Measurements from ENCODE around the gene FCN2.

DNA sequence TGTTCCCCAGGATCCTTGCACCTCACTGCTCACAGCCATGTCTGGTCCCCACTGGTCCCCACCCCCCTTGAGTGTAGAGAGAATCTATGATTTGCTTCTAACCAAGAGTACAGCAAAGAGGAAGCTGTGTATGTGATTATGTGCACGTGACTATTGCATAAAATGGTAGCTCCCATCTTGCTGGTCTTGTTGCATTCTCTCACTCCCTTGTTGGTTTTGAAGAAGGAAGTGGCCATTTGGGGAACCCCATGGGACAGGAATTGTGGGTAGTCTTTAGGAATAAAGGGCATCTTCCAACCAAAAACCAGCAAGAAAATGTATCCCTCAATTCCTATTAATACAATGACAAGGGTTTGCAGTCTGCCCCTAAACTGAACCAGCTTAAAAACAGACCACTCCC lies 5.2 kb upstream of the FCN2 start:
- TF ChIP-seq ZNF239 (tag by site-specific recombination; IDR thresholded peaks at IDR 0.05) (no peak), ZFP37 (tag by site-specific recombination; IDR thresholded peaks at IDR 0.05) (no peak), GLIS2 (tag by site-specific recombination; IDR thresholded peaks at IDR 0.05) (no peak), ZNF658 (tag by site-specific recombination; IDR thresholded peaks at IDR 0.05) (no peak), ZNF223 (tag by site-specific recombination; IDR thresholded peaks at IDR 0.05) (no peak), ZNF660 (tag by site-specific recombination; IDR thresholded peaks at IDR 0.05) (no peak), ZNF707 (tag by site-specific recombination; IDR thresholded peaks at IDR 0.05) (no peak), ZNF350 (tag by site-specific recombination; IDR thresholded peaks at IDR 0.05) (no peak), YY1 (tag by site-specific recombination; IDR thresholded peaks at IDR 0.05) (no peak), ZNF621 (tag by site-specific recombination; IDR thresholded peaks at IDR 0.05) (no peak)
- TF ChIP-seq, protein P1, sequence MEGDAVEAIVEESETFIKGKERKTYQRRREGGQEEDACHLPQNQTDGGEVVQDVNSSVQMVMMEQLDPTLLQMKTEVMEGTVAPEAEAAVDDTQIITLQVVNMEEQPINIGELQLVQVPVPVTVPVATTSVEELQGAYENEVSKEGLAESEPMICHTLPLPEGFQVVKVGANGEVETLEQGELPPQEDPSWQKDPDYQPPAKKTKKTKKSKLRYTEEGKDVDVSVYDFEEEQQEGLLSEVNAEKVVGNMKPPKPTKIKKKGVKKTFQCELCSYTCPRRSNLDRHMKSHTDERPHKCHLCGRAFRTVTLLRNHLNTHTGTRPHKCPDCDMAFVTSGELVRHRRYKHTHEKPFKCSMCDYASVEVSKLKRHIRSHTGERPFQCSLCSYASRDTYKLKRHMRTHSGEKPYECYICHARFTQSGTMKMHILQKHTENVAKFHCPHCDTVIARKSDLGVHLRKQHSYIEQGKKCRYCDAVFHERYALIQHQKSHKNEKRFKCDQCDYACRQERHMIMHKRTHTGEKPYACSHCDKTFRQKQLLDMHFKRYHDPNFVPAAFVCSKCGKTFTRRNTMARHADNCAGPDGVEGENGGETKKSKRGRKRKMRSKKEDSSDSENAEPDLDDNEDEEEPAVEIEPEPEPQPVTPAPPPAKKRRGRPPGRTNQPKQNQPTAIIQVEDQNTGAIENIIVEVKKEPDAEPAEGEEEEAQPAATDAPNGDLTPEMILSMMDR (tag by site-specific recombination; IDR thresholded peaks at IDR 0.05): no peak
- TF ChIP-seq, protein P2, sequence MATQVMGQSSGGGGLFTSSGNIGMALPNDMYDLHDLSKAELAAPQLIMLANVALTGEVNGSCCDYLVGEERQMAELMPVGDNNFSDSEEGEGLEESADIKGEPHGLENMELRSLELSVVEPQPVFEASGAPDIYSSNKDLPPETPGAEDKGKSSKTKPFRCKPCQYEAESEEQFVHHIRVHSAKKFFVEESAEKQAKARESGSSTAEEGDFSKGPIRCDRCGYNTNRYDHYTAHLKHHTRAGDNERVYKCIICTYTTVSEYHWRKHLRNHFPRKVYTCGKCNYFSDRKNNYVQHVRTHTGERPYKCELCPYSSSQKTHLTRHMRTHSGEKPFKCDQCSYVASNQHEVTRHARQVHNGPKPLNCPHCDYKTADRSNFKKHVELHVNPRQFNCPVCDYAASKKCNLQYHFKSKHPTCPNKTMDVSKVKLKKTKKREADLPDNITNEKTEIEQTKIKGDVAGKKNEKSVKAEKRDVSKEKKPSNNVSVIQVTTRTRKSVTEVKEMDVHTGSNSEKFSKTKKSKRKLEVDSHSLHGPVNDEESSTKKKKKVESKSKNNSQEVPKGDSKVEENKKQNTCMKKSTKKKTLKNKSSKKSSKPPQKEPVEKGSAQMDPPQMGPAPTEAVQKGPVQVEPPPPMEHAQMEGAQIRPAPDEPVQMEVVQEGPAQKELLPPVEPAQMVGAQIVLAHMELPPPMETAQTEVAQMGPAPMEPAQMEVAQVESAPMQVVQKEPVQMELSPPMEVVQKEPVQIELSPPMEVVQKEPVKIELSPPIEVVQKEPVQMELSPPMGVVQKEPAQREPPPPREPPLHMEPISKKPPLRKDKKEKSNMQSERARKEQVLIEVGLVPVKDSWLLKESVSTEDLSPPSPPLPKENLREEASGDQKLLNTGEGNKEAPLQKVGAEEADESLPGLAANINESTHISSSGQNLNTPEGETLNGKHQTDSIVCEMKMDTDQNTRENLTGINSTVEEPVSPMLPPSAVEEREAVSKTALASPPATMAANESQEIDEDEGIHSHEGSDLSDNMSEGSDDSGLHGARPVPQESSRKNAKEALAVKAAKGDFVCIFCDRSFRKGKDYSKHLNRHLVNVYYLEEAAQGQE (tag by site-specific recombination; IDR thresholded peaks at IDR 0.05): no peak
- TF ChIP-seq, protein P3, sequence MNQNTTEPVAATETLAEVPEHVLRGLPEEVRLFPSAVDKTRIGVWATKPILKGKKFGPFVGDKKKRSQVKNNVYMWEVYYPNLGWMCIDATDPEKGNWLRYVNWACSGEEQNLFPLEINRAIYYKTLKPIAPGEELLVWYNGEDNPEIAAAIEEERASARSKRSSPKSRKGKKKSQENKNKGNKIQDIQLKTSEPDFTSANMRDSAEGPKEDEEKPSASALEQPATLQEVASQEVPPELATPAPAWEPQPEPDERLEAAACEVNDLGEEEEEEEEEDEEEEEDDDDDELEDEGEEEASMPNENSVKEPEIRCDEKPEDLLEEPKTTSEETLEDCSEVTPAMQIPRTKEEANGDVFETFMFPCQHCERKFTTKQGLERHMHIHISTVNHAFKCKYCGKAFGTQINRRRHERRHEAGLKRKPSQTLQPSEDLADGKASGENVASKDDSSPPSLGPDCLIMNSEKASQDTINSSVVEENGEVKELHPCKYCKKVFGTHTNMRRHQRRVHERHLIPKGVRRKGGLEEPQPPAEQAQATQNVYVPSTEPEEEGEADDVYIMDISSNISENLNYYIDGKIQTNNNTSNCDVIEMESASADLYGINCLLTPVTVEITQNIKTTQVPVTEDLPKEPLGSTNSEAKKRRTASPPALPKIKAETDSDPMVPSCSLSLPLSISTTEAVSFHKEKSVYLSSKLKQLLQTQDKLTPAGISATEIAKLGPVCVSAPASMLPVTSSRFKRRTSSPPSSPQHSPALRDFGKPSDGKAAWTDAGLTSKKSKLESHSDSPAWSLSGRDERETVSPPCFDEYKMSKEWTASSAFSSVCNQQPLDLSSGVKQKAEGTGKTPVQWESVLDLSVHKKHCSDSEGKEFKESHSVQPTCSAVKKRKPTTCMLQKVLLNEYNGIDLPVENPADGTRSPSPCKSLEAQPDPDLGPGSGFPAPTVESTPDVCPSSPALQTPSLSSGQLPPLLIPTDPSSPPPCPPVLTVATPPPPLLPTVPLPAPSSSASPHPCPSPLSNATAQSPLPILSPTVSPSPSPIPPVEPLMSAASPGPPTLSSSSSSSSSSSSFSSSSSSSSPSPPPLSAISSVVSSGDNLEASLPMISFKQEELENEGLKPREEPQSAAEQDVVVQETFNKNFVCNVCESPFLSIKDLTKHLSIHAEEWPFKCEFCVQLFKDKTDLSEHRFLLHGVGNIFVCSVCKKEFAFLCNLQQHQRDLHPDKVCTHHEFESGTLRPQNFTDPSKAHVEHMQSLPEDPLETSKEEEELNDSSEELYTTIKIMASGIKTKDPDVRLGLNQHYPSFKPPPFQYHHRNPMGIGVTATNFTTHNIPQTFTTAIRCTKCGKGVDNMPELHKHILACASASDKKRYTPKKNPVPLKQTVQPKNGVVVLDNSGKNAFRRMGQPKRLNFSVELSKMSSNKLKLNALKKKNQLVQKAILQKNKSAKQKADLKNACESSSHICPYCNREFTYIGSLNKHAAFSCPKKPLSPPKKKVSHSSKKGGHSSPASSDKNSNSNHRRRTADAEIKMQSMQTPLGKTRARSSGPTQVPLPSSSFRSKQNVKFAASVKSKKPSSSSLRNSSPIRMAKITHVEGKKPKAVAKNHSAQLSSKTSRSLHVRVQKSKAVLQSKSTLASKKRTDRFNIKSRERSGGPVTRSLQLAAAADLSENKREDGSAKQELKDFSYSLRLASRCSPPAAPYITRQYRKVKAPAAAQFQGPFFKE (tag by site-specific recombination; IDR thresholded peaks at IDR 0.05; ENCODE audit: borderline replicate concordance): no peak
- TF ChIP-seq, protein P4, sequence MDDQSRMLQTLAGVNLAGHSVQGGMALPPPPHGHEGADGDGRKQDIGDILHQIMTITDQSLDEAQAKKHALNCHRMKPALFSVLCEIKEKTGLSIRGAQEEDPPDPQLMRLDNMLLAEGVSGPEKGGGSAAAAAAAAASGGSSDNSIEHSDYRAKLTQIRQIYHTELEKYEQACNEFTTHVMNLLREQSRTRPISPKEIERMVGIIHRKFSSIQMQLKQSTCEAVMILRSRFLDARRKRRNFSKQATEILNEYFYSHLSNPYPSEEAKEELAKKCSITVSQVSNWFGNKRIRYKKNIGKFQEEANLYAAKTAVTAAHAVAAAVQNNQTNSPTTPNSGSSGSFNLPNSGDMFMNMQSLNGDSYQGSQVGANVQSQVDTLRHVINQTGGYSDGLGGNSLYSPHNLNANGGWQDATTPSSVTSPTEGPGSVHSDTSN (CRISPR knock-in tag; IDR thresholded peaks at IDR 0.05): no peak

All from HEK293 (cell line).